ENCODE results near the gene NCR2.

NCR2 gene

DNA sequence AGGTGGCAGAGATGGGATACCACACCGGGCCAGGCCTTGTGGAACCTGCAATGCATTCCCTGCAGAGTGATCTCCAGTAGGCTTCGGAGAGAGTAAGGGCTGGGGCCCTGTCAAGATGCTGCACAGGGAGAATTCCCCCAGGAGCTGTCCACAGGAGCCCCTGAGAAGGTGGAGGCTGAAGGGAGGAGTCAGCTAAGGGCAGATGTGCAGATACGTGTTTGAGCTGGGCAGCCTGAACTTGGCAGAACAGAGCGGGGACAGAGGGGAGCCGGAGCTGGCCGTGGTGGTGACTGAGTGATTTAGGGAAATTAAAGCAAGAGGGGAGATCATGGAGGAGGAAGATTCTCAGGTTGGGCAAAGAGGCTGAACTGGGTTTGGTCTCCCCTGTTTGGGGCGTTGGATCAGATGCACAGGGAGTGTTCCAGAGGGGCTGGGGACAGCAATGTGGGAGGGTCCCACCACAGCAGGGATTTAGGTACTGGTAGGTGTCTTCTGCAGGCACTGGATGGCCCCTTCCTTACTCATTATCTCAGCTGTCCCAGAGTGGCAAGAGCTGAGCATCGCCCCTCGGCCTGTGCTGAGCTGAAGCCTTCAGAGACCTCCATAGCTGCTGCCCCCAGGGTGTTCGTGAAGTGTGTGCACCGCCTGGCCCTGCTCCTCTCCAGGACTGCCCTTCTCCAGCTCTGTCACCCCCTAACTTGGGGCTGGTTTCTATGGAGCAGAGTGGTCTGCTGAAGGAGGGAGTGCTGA is 3.8 kb upstream of the NCR2 start:
- DNase-seq: no peak

DNA sequence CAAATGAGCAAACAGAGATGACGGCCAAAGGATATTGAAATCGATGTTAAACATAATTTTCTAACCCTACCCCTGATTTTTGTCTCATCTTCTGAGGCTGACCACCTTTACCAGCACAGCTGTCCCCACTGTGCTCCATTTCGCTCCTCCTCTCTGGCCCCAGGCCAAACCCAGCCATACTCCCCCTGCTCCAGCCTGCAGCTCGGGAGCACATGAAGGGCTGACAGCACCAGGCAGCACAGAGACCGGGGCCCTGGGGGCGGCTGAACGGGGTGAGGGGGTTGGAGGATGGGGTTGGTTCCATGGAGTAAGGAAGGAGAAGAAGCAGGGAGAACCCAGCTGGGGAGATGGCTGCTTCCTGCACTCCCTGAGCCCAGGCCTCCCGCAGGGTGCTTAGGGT is 3.2 kb upstream of the NCR2 start:
- DNase-seq: no peak

GRCh38 chr6:41332842-41333736 is 2.3 kb upstream of the NCR2 start:
- DNase-seq: no peak

GRCh38 chr6:41334482-41335040 is 847 bp upstream of the NCR2 start:
- DNase-seq: no peak

DNA sequence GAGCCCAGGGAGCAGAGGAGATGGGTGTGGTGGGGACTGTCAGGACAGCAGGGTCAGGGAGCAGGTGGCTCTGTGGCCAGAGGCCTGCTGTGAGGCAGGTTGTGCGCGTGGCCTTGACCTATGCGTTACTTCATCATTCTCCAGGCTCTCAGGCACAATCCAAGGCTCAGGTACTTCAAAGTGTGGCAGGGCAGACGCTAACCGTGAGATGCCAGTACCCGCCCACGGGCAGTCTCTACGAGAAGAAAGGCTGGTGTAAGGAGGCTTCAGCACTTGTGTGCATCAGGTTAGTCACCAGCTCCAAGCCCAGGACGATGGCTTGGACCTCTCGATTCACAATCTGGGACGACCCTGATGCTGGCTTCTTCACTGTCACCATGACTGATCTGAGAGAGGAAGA is 535 bp downstream of the NCR2 start:
- DNase-seq: no peak

- no peak for DNase-seq
Measured at GRCh38 chr6:41336824-41337223, 1.4 kb downstream of the NCR2 start.

GRCh38 chr6:41337709-41338108 is 2.3 kb downstream of the NCR2 start:
- DNase-seq: no peak

- no peak for DNase-seq
Measured at GRCh38 chr6:41338659-41339058, 3.3 kb downstream of the NCR2 start.

GRCh38 chr6:41341580-41341979 is 6.2 kb downstream of the NCR2 start:
- DNase-seq: no peak

DNA sequence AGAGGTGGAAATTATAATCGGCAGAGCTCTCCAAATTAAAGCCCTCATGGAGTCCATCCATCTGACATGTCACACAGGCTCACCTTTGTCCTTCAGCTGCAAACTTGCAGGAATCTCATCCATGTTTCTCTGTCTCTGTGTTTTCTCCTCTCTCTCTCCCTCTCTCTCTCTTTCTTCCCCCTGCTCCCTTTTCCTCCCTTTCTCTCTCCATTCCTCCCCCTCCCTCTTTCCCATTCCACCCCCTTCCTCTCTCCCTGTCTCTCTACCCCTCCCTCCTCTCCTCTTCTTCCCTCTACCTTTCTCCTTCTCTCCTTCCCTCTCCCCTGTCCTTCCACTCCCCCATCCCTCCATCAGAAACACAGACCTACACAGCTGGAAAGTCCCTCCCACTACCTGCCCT is 6.8 kb downstream of the NCR2 start:
- no peak for DNase-seq

DNA sequence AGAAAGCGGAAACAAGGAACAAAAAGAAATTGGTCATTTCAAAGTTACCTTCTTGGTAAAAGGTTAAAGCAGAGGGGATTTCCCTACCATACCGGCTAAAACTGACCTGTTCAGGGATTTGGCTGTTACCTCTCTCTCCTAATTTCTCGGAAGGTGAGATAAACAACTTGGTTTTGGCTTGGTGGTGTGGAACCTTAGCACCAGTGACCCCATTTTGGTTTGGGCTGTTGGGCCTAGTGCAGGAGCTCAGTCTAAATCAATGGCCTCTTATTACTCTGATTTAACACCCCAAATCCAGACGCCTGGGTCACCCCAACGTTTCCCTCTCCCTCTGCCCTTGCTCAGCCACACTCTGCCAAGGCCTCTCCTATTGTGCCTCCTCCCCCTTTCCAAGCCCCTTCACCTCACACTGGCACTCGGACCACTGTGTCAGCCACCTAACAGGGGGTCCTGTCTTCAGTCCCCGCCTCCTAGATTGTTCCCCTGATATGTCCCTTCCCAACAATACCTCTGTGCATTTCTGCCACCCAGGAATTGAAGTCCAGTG is 8.3 kb downstream of the NCR2 start:
- DNase-seq: no peak

GRCh38 chr6:41344876-41345275 is 9.5 kb downstream of the NCR2 start:
- no peak for DNase-seq

- no peak for DNase-seq
Measured at GRCh38 chr6:41345901-41346300, 10.5 kb downstream of the NCR2 start.

DNA sequence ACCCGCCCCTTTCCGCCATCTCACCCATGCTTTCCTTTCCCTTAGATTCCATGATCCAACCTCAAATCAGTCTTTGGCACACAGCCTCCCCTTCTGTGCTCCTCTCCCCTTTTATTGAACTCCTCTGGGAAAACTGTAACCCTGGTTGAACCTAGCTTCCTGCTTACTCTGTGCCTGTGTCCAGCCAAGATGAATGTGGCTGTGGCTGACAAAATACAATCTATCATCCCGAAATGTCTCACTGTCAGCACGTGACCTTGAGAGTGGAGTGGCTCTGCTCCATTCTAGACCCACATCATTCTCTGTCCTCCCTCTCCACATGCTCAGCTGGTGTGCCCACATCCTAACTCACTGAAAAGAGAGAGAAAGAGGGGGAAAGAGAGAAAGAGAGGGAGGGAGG is 11.0 kb downstream of the NCR2 start:
- DNase-seq: no peak

DNA sequence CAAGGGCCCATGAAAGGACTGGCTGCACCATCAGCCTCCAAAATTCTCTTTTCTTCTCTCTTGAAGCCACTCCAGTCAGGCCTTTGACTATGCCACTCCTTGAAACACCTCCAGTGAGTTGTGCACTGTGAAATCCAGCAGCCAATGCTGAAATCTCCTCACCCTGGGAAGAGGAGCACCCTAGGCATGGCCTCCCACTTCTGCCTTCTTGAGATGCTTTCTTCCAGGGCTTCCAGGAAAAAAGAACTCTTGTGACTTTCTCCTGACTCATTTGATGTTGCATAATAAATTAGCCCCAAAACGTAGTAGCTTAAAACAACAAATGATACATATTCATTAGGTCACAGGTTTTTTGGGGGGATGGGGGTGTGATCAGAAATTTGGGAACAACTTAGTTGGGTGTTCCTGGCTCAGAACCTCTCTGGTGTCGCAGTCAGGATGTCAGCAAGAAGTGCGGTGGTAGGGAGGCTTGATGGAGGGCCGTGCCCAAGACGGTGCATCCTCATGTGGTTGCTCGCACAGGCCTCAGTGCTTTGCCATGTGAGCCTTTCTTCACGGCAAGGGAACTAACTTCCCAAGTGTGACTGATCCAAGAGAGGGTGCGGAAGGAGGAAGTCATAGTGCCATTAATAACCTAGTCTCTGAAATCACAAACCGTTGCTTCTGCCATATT is 12.1 kb downstream of the NCR2 start:
- no peak for DNase-seq

DNA sequence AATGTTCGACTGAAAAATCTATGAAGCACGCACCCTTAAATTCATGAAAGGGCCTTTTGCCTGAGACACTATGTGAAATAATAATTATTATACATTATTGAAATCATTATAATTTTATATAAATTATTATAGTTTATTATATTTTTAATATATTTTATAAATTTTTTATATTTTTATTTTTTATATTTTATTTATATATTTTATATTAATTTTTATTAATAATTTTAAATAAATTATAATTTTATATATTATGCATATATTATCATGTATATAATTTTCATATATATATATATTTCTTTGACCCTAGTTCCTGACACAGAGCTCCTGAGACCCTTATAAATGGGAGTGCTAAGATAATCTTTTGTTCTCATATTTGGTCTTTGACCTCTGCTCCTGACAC is 13.5 kb downstream of the NCR2 start:
- DNase-seq: no peak

DNA sequence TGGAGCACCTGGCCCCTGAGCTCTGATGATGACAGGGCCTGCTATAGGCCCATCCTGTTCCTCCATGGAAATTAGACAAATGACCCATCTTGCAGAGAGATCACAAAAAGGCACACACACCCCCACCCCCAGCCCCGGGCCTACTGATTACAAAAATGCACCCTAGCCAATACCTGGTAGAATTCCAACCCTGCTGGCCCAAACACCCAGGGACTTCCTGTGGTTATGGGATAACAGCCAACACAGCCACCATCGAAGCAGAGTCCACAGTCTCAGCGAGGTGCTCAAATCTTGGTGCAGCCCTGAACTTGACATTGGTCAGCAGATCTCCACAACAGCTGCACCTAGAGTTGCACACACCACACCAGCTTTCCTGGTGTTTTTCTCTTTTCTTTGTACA is 17.0 kb downstream of the NCR2 start:
- DNase-seq: no peak

GRCh38 chr6:41352907-41353306 is 17.5 kb downstream of the NCR2 start:
- no peak for DNase-seq

GRCh38 chr6:41353333-41353732 is 17.9 kb downstream of the NCR2 start:
- DNase-seq: no peak

DNA sequence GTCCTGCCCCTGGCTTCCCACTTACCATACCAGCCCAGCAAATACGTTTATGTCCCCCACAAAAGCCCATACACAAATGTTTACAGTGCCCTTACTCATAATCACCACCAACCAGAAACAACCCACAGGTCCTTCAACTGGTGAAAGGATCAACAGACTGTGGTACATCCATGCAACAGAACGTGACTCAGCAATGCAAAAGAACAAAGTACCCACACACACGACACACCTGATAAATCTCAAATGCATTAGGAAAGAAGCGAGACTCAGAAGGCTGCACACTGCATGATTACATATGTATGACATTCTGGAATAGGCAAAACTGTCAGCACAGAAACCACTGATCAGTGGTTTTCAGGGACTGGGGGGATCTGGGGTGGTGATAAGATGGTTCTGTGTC is 20.5 kb downstream of the NCR2 start:
- no peak for DNase-seq

GRCh38 chr6:41356825-41357224 is 21.4 kb downstream of the NCR2 start:
- no peak for DNase-seq

GRCh38 chr6:41358503-41358902 is 23.1 kb downstream of the NCR2 start:
- no peak for DNase-seq
